Adipose tissue (tissue), 3 donors: ENCODE data around the gene SLC8B1. TPM values are rescaled to one million over a fixed set of nuclear protein-coding genes. Genes with fewer than 3 reads are reported as not detected.
"Not testable (repeated sequence)": the region's sequence is repeated elsewhere in the genome, so short reads cannot be mapped to it uniquely, and the experiment has no call there.

ENCODE experiments used
- H3K27ac ChIP-seq: one replicate; pipeline ENCODE4 v1.5.1; 2013; ENCODE audit warnings: low read depth, low read length
- WGBS, 3 donors: extraction: QIAGEN DNeasy Blood & Tissue Kit; methylation state at CpG; one replicate each; pipeline ENCODE4 v1.1.7; 2013; 5-methylcytosine and 5-hydroxymethylcytosine counted together
- polyA plus RNA-seq, 3 donors: library from polyadenylated mRNA; stranded (reverse); fragments of 200-250 nt; gene quantifications; one replicate each; pipeline ENCODE4 v1.2.3, GENCODE V29; 2013
- donor health status: healthy with polysubstance abuse.
- donor health status: Bipolar disorder and iron deficiency.
- donor health status: healthy.

Gene SLC8B1
- polyA plus RNA-seq, 3 donors: 17.0 to 20.2 (median 17.5) TPM

DNA sequence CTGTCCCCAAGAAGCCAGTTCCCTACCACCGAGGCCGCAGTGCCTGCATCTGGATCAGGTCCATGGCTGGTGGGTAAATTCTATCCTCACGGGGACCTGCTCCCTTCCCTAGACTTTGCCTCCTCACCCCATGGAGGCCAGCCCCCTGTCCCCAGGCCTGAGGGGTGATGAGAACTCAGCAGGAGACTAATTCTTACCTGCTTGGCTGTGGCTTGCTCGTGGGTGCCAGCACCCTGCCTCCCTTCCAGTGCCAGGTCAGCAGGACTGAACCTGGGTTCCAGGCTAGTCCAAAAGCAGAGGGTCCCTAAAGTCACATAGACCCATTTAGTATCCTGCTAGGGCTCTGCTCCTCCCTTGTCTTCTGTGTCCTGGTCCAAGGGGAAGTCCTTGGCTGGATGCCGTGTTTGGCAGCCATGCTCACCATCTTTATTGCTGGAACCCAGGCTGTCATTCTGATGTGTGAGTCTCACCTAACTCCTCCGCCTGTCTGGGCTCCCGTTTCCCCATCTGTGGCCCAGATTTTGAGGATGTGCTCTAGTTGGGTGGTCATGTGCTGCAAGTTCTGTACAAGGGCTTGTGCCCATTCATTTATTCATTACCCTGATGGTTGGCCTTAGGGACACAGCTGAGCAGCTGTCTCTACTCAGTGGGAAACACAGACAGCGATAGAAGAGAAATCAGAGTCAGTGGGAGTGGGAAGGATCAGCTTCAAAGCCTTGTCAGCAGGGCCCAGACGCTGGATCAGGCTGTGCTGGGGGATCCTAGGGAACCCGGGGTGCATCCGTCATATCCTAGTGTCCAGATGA, 24.4 kb upstream of the SLC8B1 start:
- 32 to 36% (median 36%) methylated on average over 11 of the region's 11 CpGs for WGBS, 3 donors
- no peak overlapping the region for H3K27ac ChIP-seq

DNA sequence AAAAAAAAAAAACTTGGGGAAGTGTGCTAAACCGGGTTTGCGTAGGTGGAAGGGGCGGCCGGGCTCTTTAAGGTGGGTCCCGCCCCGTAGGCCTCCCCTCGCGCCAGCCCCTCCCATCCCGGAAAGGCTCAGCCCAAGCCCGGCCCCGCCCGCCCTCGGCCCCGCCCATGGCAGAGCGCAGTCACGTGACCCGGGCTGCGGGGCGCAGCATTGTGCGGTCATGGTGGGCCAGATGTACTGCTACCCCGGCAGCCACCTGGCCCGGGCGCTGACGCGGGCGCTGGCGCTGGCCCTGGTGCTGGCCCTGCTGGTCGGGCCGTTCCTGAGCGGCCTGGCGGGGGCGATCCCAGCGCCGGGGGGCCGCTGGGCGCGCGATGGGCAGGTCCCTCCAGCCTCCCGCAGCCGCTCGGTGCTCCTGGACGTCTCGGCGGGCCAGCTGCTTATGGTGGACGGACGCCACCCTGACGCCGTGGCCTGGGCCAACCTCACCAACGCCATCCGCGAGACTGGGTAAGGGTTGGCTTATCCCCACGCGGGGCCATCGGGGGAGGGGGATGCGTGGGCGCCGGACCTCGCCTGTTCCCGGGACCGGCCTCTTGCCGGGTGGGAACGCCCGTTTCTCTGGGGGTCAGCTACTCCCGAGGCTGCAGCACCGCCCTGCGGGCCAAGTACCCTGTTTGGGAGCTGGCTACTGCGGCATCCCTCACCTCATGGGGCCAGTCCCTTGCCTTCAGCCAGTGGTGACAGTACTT, 23.6 kb upstream of the SLC8B1 start, which contains the start of gene PLBD2:
PLBD2 (plus strand) TSS at position 207 of the 752 bp plus-strand sequence; CDS start at position 221, 14 bp downstream.
- H3K27ac ChIP-seq: no peak within 1 kb of the TSS
- 0 to 2% (median 1%) methylated on average over 51 to 67 of the region's 67 CpGs for WGBS, 3 donors

DNA sequence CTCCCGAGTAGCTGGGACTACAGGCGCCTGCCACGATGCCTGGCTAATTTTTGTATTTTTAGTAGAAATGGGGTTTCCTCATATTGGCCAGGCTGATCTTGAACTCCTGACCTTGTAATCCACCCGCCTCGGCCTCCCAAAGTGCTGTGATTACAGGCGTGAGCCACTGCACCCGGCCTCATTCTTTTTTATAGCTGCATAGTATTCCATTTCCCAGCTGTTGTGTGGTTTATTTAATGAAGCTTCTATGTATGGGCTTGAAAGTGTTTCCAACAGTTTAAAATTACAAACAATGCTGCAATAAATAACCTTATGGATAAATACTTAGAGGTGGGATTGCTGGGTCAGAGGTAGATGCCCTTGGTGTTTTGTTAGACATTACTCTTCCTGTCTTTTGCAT, 19.3 kb upstream of the SLC8B1 start:
- 87 to 95% (median 91%) methylated on average over 7 of the region's 7 CpGs for WGBS, 3 donors
- not testable (repeated sequence) for H3K27ac ChIP-seq

DNA sequence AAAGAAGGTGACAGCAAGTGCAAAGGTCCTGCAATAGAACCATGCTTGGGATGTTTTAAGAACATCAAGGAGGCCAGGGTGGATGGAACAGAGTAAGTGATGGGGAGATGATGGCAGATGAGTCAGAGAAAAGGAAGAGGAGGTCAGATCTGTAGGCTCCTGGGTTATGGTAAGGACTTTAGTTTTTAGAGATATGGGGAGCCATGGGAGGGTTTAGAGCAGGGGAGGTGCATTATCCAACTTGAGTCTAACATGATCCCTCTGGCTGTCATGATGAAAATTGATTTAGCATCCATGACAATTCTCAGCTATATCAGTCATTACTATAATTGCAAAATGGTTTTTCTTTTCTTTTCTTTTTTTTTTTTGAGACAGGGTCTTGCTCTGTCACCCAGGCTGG, 16.2 kb upstream of the SLC8B1 start:
- H3K27ac ChIP-seq: no peak overlapping the region

DNA sequence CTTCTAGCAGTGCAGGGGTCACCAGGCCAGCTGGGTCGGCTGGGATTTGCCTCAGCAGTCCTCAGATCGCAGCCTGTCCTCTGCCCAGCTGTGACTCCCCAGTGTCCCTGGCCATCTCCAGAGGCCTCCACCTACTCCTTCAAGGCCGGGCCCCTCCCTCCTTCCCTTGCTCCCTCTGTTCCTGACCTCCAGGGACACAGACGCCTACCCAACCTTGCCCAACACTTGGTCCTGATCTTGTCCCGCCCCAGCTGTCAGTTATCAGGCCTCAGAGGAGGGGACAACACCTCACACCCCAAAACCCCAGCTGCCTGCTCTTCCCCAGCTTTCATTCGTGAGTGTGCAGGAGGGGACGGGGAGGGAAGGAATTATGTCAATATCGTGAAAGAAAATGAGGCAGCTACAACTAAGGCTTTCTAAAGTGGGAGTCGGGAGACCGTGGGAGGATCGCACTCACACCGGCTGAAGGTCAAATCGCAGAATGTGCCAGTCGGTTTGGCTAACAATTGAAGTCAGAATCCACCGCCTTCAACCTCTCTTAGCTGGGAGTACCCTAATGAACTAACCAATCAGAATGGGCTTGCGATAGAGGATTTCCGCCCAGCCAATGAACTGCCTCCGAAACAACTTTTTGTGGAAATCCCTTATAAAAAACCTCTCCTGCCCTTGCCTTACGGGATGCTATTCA, 14.1 kb upstream of the SLC8B1 start:
- 55 to 65% (median 57%) methylated on average over 18 to 19 of the region's 19 CpGs for WGBS, 3 donors

DNA sequence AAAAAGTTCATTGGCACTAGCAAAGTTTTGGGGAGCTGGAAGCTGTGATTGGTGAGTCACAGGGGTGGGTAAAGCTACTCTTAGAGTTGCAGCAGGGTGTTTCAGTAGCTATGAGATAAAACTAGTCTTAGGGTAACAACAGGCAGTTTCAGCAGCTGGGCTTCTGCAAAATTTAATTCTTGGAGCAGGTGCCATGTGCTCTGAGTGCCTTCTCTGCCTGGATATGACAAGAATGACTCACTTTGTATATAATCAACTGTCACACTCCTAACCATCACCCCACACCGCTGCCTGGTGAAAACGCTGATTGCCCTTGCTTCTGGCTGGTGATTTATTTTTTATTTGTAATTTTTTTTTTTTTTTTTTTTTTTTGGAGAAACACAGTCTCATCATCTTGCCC, 13.0 kb upstream of the SLC8B1 start:
- 80 to 93% (median 92%) methylated on average over 2 of the region's 2 CpGs for WGBS, 3 donors
- H3K27ac ChIP-seq: no peak overlapping the region

More for the DNA sequence above, 14.1 kb upstream of the SLC8B1 start:
- H3K27ac ChIP-seq: no peak overlapping the region

DNA sequence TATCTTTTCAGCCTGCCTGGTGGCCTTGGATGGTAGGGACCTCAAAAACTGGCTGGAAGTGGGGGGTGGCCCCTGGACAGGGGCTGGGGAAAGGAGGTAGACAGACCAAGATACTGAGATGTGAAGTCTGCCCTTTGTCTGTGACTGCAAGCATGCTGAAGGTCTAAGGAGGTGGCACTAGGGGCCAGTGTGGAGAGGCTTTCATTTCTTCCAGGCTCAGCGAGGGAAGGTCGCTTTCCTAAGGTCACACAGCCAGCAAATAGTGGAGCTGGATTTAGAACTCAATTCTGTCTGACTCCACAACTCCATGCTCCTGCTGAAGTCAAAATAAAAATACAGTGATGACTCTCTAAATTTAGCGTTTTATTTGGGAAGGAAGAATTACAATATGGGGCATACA, 12.2 kb upstream of the SLC8B1 start:
- WGBS, 3 donors: 91 to 97% (median 93%) methylated on average over 3 of the region's 3 CpGs
- H3K27ac ChIP-seq: no peak overlapping the region

DNA sequence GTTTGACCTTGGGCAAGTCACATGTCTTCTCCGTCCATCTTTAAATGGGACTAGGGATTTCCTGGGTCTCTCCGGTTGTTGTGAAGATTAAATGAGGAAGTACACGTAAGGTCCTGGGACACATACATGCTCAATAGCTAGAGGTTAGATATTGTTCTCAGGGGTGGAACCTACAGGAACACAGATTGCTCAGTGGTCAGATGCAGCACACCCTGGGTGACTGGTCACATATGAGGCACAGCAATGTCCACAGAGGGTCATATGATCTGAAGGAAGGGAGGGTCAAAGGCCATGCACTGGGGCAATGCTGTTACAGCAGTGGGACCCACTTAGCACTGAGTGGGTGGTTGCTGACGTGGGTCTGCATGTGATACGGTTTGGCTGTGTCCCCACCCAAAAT, 11.4 kb upstream of the SLC8B1 start:
- no peak overlapping the region for H3K27ac ChIP-seq
- WGBS, 3 donors: 65 to 91% (median 78%) methylated on average over 5 of the region's 5 CpGs

DNA sequence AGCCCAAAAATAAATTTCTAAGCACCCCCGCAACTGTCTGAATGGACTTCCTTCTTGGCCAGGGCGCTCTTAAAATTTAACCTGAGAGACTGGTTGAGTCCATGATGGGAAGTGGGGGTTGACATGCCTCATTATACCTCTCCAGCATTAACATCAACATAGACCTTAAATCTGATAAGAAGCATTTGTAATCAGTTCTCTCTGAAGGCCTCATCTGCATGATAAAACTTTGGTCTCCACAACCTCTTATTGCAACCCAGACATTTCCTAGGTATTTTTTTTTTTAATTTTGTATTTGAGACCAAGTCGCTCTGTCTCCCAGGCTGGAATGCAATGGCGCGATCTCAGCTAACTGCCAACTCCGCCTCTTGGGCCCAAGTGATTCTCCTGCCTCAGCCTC, 10.4 kb upstream of the SLC8B1 start:
- H3K27ac ChIP-seq: no peak overlapping the region
- 94 to 96% (median 95%) methylated on average over 6 of the region's 6 CpGs for WGBS, 3 donors

DNA sequence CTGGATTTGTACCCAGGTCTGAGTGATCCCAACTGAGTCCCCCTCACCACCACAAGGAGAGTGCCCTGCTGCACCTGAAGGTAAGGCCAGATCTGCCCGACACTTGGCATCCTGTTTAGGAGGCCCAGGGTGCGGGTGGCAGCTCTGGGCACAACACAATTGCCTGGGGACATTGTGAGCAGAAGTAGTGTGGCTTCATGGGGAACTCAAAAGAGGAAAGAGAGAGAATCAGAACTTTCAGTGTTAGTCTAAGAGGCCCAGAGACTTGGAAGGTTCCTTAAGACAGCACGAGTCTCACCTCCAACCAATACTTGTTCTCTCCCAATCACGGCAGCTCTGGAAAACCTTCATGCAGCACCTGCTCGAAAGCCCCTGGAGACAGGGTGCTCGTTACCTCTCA, 6.6 kb upstream of the SLC8B1 start:
- 76 to 90% (median 82%) methylated on average over 6 of the region's 6 CpGs for WGBS, 3 donors
- H3K27ac ChIP-seq: no peak overlapping the region

DNA sequence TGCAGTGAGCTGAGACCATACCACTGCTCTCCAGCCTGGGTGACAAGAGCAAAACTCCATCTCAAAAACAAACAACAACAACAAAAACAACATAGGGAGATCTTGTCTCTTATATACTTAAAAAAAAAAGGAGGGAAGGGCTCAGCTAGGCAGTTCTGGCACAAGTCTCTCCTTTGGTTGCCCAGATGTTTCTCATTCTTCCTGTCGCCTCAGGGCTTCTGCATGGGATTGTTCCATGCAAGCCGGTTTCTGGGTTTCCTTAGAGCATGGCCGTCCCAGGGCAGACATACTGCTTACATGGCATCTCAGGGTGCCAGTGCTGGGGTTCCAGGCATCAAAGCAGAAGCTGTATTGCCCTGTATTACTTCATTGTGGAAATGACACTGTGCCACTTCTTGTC, 5.2 kb upstream of the SLC8B1 start:
- H3K27ac ChIP-seq: no peak overlapping the region
- 72 to 90% (median 80%) methylated on average over 3 of the region's 3 CpGs for WGBS, 3 donors

DNA sequence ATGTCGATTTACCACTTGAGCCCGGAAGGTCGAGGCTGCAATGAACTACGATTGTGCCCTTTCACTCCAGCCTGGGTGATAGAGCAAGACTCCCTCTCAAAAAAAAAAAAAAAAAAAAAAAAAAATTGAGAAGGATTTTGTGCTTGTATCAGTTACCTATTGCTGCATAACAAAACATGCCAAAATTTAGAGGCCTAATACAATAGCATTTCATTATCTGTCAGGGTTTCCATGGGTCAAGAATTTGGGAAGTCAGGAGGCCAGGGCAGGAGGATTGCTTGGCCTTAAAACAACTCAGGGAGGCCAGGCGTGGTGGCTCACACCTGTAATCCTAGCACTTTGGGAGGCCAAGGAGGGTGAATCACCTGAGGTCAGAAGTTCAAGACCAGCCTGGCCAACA, 4.6 kb upstream of the SLC8B1 start:
- no peak overlapping the region for H3K27ac ChIP-seq
- 94 to 96% (median 95%) methylated on average over 5 of the region's 5 CpGs for WGBS, 3 donors

DNA sequence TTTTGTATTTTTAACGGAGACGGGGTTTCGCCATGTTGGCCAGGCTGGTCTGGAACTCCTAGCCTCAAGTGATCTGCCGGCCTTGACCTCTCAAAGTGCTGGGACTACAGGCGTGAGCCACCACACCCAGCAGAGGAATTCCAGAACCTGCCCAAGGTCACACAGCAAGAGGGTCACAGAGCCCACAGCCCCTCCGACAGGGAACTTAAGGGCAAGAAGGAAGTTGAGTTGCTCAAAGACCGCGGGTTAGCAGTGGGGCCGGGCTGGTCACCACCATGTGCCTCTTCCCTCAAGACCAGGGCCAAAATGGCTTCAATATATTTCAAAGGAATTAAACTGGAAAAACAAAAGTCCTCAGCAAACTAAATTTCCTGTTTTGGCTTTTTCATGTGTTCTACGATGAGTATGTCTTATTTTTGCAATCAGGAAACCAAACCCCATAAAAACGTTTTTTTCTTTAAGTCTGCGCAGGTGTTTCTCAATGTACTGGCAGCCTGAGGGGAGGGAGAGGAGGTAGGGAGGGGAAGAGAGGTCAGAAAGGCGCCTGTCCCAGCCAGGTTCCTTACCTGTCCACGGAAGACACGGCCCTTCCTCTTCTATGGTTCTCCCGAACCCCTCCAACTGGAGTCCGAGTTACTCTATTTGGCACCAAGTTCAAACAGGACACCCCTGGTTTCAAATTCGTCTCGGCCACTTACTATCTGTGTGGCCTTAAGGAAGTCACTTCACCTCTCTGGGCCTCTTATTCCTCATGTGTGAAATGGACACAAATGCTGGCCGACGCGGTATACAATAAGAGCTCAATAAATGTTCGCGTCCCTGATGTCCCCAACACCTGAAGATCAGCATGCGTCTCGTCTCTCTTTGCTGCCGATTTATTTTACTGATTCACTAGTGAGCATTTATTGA, 778 bp downstream of the SLC8B1 start:
- H3K27ac ChIP-seq: peak overlapping the region; percentile 13
- 19 to 25% (median 24%) methylated on average over 27 of the region's 27 CpGs for WGBS, 3 donors

DNA sequence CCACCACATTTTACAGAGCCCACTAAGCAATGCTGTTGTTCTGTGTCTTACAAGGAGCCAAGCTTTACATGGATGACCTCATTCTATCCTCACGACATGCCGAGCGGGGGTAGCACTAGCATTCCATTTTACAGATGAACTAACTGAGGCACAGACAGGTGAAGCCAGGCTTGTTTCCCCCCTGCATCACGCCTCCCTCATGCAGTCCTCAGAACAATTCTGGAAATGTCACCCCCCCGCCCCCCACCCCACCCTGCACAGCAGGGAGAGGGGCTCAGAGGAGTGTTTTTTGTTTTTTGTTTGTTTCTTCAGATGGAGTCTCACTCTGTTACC, 1.5 kb downstream of the SLC8B1 start:
- no peak overlapping the region for H3K27ac ChIP-seq
- WGBS, 3 donors: 76 to 87% (median 80%) methylated on average over 5 of the region's 5 CpGs

DNA sequence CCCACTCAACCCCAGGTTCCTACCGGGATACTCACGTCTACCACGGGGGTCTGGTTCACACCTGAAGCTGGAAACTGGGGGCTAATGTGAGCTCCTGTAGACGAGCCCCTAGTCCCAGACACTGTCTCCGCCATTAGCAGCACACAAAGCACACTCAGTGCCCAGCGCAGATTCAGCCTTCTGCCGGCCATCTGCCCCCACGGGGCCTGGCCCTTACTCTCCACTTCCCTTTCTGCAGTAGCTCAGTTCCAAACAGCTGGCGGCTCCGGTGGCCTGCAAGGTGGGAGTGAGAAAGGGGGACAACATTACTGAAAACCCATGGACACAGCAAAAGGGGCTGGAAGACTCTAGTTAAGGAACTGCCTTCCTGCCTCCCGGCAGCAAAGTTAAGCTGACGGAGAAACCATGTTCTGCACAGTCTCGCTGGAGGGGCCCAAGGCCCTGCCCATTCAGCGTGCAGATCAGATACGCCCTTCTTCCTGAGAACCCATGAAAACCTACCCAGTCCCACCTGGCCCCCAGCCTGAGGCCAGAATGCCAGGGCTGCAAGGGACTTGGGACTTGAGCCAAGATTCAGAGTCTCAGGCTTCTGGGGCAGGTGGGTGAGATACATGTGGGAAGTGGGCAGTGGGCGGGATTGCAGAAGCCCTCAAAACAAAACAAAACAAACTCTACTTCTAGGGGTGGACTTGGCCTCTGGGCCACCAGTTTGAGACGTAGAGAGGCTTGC, 2.1 kb downstream of the SLC8B1 start:
- H3K27ac ChIP-seq: no peak overlapping the region
- 67 to 85% (median 68%) methylated on average over 17 of the region's 17 CpGs for WGBS, 3 donors

DNA sequence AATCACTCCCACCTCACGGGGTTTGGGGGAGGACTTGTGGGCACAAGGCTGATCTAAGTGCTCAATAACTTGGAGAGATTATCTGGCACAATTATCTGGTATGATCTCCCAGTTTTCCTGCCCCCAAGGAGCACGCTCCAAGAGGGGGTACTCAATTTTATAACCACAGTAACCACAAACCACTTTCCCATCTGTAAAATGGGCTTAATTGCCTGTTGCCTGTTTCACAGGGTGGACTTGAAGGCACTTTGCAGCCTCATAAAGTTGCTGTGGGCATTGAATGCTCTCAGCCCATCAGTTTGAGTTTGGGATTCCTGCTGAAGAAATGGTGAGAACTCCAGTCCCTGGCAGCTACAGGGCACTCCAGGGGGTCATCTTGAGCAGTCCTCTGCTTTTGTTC, 4.4 kb downstream of the SLC8B1 start:
- 92 to 96% (median 96%) methylated on average over 2 of the region's 2 CpGs for WGBS, 3 donors
- no peak overlapping the region for H3K27ac ChIP-seq

DNA sequence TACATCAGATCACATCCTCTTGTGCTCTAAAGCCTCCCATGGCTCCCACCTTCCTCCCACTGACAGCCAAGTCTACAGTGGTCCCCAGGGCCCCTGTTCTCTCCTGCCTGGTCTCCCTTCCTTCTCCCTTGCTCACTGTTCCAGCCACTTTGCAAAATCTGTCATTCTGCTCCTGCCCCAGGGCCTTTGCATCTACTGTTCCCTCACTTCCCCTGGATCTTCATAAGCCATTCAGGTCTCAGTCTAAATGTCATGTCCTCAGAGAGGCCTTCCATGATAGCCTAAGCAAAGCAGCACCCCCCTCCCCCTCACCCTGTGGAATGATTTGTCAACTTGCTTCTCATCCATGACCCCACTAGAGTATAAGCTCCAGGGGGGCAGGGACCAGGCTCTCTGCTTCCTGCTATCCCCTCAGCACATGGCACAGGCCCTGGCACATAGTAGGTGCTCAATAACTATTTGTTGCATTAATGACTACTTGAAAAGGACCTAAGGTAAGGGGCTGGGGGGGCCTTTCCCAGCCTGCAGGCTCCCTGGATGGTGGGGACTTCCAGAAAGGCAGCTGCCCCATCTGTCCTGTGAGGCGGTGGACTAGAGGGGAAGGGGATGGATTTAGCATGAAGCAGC, 5.0 kb downstream of the SLC8B1 start:
- no peak overlapping the region for H3K27ac ChIP-seq
- WGBS, 3 donors: 93 to 100% (median 100%) methylated on average over 1 of the region's 1 CpG
